GM12878 (cell line): Measurements from ENCODE around the gene KRT81. TPM values are rescaled to one million over a fixed set of nuclear protein-coding genes. Genes with fewer than 3 reads are reported as not detected.

Experiments
- ATAC-seq: fragments of 200-7000 bp; cut with Tn5 transposase; 3 replicates; pipeline ENCODE4 v1.9.1; 2020; ENCODE audit warnings: mild to moderate bottlenecking, moderate library complexity
- BruUV-seq: library from RNA; stranded (reverse); fragments of 400-500 nt; replicated peaks from 2 replicates; lab custom pipeline; 2021; lab: Mats Ljungman, UMichigan
- CTCF ChIA-PET: fragments of 300-600 bp; sonication (Branson Sonifier 250); formaldehyde crosslinking; extraction: SDS; loops from one replicate; lab custom pipeline; 2021; ENCODE audit warnings: inconsistent platforms; lab: Yijun Ruan, JAX
- POLR2A ChIA-PET: fragments of 350-600 bp; formaldehyde crosslinking; extraction: SDS; loops from one replicate; lab custom pipeline; 2021; ENCODE audit warnings: inconsistent platforms; lab: Charles Lee
- RAD21 ChIA-PET: fragments of 300-600 bp; sonication (Branson Sonifier 250); formaldehyde crosslinking; loops from one replicate; lab custom pipeline; 2023; ENCODE audit warnings: antibody characterized with exemption; ENCODE audit not compliant: unreplicated experiment; lab: Charles Lee
- SMC1A ChIA-PET: fragments of 300-600 bp; sonication (Branson Sonifier 250); formaldehyde crosslinking; loops from one replicate; lab custom pipeline; 2023; ENCODE audit not compliant: unreplicated experiment, uncharacterized antibody; lab: Charles Lee
- DNase-seq: peaks from one replicate; pipeline ENCODE4 v3.0.0-alpha.2; 2011; ENCODE audit warnings: low read depth, low spot score
- FAIRE-seq: peaks from 3 replicates; lab custom pipeline; 2011; peaks lifted over from hg19 to GRCh38; lab: Jason Lieb, UNC
- H2AFZ ChIP-seq: 2 replicates; pipeline ENCODE4 v1.6.0; 2011; ENCODE audit warnings: low read depth, low read length, control low read depth; ENCODE audit not compliant: control insufficient read depth
- H3K27ac ChIP-seq: 2 replicates; pipeline ENCODE4 v1.5.1; 2011; ENCODE audit warnings: control low read depth; ENCODE audit not compliant: control insufficient read depth, insufficient read depth
- H3K27me3 ChIP-seq, 2 experiments: replicated peaks in 1 of 2; 2 replicates each; pipeline versions ENCODE4 v1.6.0 to v1.6.1; 2011; ENCODE audit warnings: low read length in 1 of 2; ENCODE audit not compliant: control insufficient read depth in 2 of 2, insufficient read depth in 2 of 2
- H3K36me3 ChIP-seq, 2 experiments: 2 replicates each; pipeline ENCODE4 v1.5.1; 2011; ENCODE audit warnings: low read length in 1 of 2; ENCODE audit not compliant: control insufficient read depth in 2 of 2, insufficient read depth in 2 of 2
- H3K4me1 ChIP-seq: 2 replicates; pipeline ENCODE4 v1.6.1; 2011; ENCODE audit warnings: mild to moderate bottlenecking, low read length, moderate library complexity, mixed read lengths; ENCODE audit not compliant: control insufficient read depth, insufficient read depth
- H3K4me2 ChIP-seq: 2 replicates; pipeline ENCODE4 v1.6.0; 2011; ENCODE audit warnings: control low read depth; ENCODE audit not compliant: control insufficient read depth, insufficient read depth
- H3K4me3 ChIP-seq: fragments of 200-600 bp; sonication (generic); 2 replicates; pipeline ENCODE4 v1.5.1; 2016
- H3K79me2 ChIP-seq: 2 replicates; pipeline ENCODE4 v1.6.0; 2011; ENCODE audit warnings: low read length; ENCODE audit not compliant: control insufficient read depth, insufficient read depth
- H3K9ac ChIP-seq: 2 replicates; pipeline ENCODE4 v1.8.0; 2011; ENCODE audit warnings: low read length, control low read depth, mixed read lengths; ENCODE audit not compliant: control insufficient read depth, insufficient read depth
- H3K9me3 ChIP-seq: replicated peaks from 3 replicates; pipeline ENCODE4 v1.5.1; 2011; ENCODE audit warnings: mild to moderate bottlenecking, low read length; ENCODE audit not compliant: control insufficient read depth, insufficient read depth
- H4K20me1 ChIP-seq: 2 replicates; pipeline ENCODE4 v1.6.0; 2011; ENCODE audit not compliant: control insufficient read depth, insufficient read depth
- IKZF1 ChIP-seq: fragments of 450-650 bp; conservative IDR thresholded peaks from 2 replicates; pipeline ENCODE4 v1.6.1; 2017; ENCODE audit warnings: antibody characterized with exemption, mild to moderate bottlenecking
- POU2F2 ChIP-seq: IDR thresholded peaks from 3 replicates; pipeline ENCODE4 v1.6.1; 2011; ENCODE audit warnings: low read depth, mild to moderate bottlenecking, low read length, borderline replicate concordance
- TBL1XR1 ChIP-seq: IDR thresholded peaks from 2 replicates; pipeline ENCODE4 v1.6.1; 2012; ENCODE audit warnings: low read depth, low read length, improper control_type of control experiment
- YY1 ChIP-seq: IDR thresholded peaks from 2 replicates; pipeline ENCODE4 v1.6.1; 2011; ENCODE audit warnings: low read depth, mild to moderate bottlenecking, low read length
- WGBS: methylation state at CpG from one replicate; pipeline ENCODE4 v1.1.6; 2016; ENCODE audit warnings: low lambda C conversion rate; ENCODE audit not compliant: insufficient replicate concordance, insufficient coverage; ENCODE audit errors: missing lambda C conversion rate; 5-methylcytosine and 5-hydroxymethylcytosine counted together
- in situ Hi-C: fragments of 300-500 bp; cut with MboI; formaldehyde crosslinking; loops from 9 replicates; pipeline ENCODE4 v1.14.3; 2018; ENCODE audit warnings: mixed read lengths
- intact Hi-C: fragments of 100-400 bp; cut with micrococcal nuclease; formaldehyde crosslinking; loops from one replicate; pipeline ENCODE4 v1.14.2; 2022; ENCODE audit not compliant: unreplicated experiment
- polyA plus RNA-seq, 11 experiments: library from polyadenylated mRNA; depleted of rRNA in 4 of 11; unstranded in 6 of 11; stranded (reverse) in 5 of 11; fragments of >200 nt; fragmentation: Nextera tagmentation in 4 of 11; fragmentation: Illumina TruSeq in 1 of 11; extraction: Ambion mirVana in 4 of 11; extraction: Trizol in 1 of 11; gene quantifications; 1 replicate in 1 of 11; 2 replicates in 10 of 11; pipeline versions ENCODE4 v1.2.1 to v1.2.3, GENCODE V29; 2011 to 2016; ENCODE audit warnings: inconsistent platforms in 2 of 11, missing spikeins in 2 of 11, low read depth in 1 of 11
- total RNA-seq, 4 experiments: library from RNA; depleted of rRNA in 3 of 4; stranded (reverse); fragments of >200 nt in 3 of 4; fragmentation: Illumina TruSeq in 1 of 4; extraction: Trizol in 1 of 4; gene quantifications; 2 replicates each; pipeline versions ENCODE4 v1.2.1 to v1.2.3, GENCODE V29; 2013 to 2021
- TF ChIP-seq, protein P1 (sequence below): fragments of 450-650 bp; IDR thresholded peaks from 2 replicates; pipeline ENCODE4 v1.6.1; 2016; ENCODE audit warnings: mild to moderate bottlenecking
- TF ChIP-seq, protein P2 (sequence below): fragments of 450-650 bp; IDR thresholded peaks from 2 replicates; pipeline ENCODE4 v1.6.1; 2018; ENCODE audit warnings: borderline replicate concordance, mild to moderate bottlenecking; ENCODE audit not compliant: partially characterized antibody

The KRT81 gene
- total and polyA plus RNA-seq, 10 of the 15 experiments (the other 5 are each of a cell fraction or from before 2014, with no cell fraction given), result 0.05 to 0.15 TPM; not detected in 8

DNA sequence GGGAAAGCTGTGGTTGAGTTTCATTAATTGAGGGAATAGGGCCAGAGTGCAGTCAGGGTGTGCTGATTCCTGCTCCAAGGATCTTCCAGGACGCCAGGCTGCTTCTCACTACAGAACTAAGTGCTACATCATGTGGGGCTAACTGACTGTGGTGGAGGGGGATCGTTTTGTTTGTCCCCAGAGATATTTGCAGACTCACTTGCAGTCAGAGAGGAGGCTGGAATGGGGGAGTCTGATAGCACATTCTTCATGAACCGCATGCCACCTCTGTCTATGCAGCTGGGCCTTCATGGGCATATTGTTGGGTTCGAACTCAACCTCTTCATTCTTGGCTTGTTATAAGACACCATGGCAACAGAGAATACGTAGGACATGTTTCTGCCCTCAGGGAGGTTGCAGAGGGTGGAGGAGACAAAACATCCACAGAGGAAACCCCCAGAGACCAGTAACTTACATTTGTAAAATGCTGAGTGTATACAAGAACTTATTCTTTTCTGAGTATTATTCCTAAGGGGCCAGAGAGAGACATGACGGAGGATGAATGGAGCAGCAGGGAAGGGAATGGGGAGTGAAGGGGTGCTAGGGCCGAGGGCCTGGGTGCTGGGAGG, 45.3 kb downstream of the KRT81 start:
- ChIA-PET RAD21 (interaction anchor here (1.1 to 1.9 kb wide), 2 partner anchors 33 to 221 kb away, joined by 3 to 7 read pairs; no protein-coding TSS in a partner anchor), POLR2A (no interaction called here)
- no TSS peak for BruUV-seq

DNA sequence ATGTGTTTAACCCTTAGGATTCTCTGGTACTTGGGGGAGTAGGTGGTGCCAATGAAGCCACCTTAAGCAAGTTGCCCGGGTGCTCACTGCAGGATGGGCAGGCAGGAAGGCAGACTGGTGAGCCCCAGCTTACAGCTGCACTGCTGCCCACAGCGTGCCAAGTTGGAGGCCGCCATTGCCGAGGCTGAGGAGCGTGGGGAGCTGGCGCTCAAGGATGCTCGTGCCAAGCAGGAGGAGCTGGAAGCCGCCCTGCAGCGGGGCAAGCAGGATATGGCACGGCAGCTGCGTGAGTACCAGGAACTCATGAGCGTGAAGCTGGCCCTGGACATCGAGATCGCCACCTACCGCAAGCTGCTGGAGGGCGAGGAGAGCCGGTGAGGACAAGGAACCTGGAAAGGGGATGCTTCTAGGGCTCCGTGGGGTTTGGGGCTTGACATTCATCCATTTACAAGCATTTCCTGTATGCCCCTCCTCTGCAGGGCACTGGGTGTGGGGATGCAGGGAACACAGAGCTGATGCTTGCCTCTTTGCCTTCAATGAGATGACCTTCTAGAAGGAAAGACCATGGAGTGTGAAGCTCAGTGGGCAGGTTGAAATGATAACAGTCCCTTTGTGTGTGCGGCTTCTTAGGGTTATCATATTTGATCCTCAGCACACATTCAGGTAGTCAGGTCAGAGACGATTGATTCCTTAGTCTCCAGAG, 45.9 kb downstream of the KRT81 start:
- Histone ChIP-seq H3K4me2 (peak overlapping the region; percentile 64), H3K27ac (no peak overlapping the region), H3K4me3 (peak overlapping the region; percentile 50; the same call in 1 of the 2 replicates), H3K9me3 (no peaks in the 10 kb centered on the region), H4K20me1 (no peaks in the 10 kb centered on the region), H3K27me3 (no peaks in the 10 kb centered on the region; a peak in 1 of 4 replicates), H2AFZ (no peak overlapping the region), H3K9ac (no peak overlapping the region), H3K79me2 (no peaks in the 10 kb centered on the region; the same call in 1 of the 2 replicates), H3K36me3 (no peaks in the 10 kb centered on the region), H3K4me1 (peaks cover 22% of the 10 kb centered on the region)
- ChIA-PET RAD21 (interaction anchor here (0.6 to 1.9 kb wide), 3 partner anchors 33 to 90 kb away, joined by 3 to 7 read pairs (median 3); no protein-coding TSS in a partner anchor), POLR2A (no interaction called here), SMC1A (interaction anchor here (1.0 to 2.5 kb wide), 8 partner anchors 8 to 82 kb away, joined by 3 to 13 read pairs (median 4); no protein-coding TSS in a partner anchor), CTCF (interaction anchor here (0.6 to 5.1 kb wide), 9 partner anchors 7 to 219 kb away, joined by 3 to 42 read pairs (median 7); no protein-coding TSS in a partner anchor)
- 86% methylated on average over 20 of the region's 20 CpGs for WGBS
- no peak for DNase-seq
- BruUV-seq, result no TSS peak
- no peak for ATAC-seq
- in situ Hi-C loops (no loop called here), intact Hi-C loops (no loop called here)
- TF ChIP-seq, protein P1, sequence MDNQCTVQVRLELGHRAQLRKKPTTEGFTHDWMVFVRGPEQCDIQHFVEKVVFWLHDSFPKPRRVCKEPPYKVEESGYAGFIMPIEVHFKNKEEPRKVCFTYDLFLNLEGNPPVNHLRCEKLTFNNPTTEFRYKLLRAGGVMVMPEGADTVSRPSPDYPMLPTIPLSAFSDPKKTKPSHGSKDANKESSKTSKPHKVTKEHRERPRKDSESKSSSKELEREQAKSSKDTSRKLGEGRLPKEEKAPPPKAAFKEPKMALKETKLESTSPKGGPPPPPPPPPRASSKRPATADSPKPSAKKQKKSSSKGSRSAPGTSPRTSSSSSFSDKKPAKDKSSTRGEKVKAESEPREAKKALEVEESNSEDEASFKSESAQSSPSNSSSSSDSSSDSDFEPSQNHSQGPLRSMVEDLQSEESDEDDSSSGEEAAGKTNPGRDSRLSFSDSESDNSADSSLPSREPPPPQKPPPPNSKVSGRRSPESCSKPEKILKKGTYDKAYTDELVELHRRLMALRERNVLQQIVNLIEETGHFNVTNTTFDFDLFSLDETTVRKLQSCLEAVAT, result peak; percentile 56; the same call in 1 of the 2 replicates
- TF ChIP-seq POU2F2, result no peak
- TF ChIP-seq, protein P2, sequence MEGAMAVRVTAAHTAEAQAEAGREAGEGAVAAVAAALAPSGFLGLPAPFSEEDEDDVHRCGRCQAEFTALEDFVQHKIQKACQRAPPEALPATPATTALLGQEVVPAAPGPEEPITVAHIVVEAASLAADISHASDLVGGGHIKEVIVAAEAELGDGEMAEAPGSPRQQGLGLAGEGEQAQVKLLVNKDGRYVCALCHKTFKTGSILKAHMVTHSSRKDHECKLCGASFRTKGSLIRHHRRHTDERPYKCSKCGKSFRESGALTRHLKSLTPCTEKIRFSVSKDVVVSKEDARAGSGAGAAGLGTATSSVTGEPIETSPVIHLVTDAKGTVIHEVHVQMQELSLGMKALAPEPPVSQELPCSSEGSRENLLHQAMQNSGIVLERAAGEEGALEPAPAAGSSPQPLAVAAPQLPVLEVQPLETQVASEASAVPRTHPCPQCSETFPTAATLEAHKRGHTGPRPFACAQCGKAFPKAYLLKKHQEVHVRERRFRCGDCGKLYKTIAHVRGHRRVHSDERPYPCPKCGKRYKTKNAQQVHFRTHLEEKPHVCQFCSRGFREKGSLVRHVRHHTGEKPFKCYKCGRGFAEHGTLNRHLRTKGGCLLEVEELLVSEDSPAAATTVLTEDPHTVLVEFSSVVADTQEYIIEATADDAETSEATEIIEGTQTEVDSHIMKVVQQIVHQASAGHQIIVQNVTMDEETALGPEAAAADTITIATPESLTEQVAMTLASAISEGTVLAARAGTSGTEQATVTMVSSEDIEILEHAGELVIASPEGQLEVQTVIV, result no peak
- FAIRE-seq, result no peak

More for the DNA sequence above, 45.3 kb downstream of the KRT81 start:
- peak overlapping the region; percentile 25; the same call in 1 of the 2 replicates for H3K27ac ChIP-seq
- SMC1A ChIA-PET, result interaction anchor here (1.0 to 2.5 kb wide), 7 partner anchors 9 to 81 kb away, joined by 3 to 13 read pairs (median 3); no protein-coding TSS in a partner anchor
- H3K36me3 ChIP-seq, result no peaks in the 10 kb centered on the region
- no peak for ATAC-seq
- peak overlapping the region; percentile 50; the same call in 1 of the 2 replicates for H3K4me3 ChIP-seq
- FAIRE-seq, result no peak
- H3K9ac ChIP-seq, result peak overlapping the region; percentile 44; the same call in 1 of the 2 replicates
- H3K4me1 ChIP-seq, result peaks cover 22% of the 10 kb centered on the region
- peak overlapping the region; percentile 64 for H3K4me2 ChIP-seq
- H3K79me2 ChIP-seq, result no peaks in the 10 kb centered on the region; the same call in 1 of the 2 replicates
- H4K20me1 ChIP-seq, result no peaks in the 10 kb centered on the region
- DNase-seq, result no peak
- no peak overlapping the region; the same call in 1 of the 2 replicates for H2AFZ ChIP-seq
- in situ Hi-C loops (no loop called here), intact Hi-C loops (no loop called here)
- WGBS, result 49% methylated on average over 7 of the region's 7 CpGs
- no peaks in the 10 kb centered on the region; a peak in 1 of 4 replicates for H3K27me3 ChIP-seq
- TF ChIP-seq IKZF1, result no peak
- no peak for TF ChIP-seq TBL1XR1
- TF ChIP-seq YY1, result no peak
- no peaks in the 10 kb centered on the region for H3K9me3 ChIP-seq
- CTCF ChIA-PET, result interaction anchor here (0.6 to 5.1 kb wide), 5 partner anchors 10 to 81 kb away, joined by 3 to 42 read pairs (median 7); no protein-coding TSS in a partner anchor
